ENCODE measurements around the gene FHL5.

- TF ChIP-seq POLR2A (IDR thresholded peaks at IDR 0.05), result no peak
- TF ChIP-seq CTCF (IDR thresholded peaks at IDR 0.05), result no peak
These were observed 12.4 kb downstream of the FHL5 start for GRCh38 chr6:96575359-96575758.

Measured in testis (tissue), 2 donors.